Fibroblast of the conjunctiva (primary cell): ENCODE data around the gene DDR1.
"Not testable (repeated sequence)": the region's sequence is repeated elsewhere in the genome, so short reads cannot be mapped to it uniquely, and the experiment has no call there.

Experiments used
- DNase-seq: peaks from one replicate; pipeline ENCODE4 v3.0.0-alpha.2; 2010; ENCODE audit warnings: low read depth

Gene DDR1

DNA sequence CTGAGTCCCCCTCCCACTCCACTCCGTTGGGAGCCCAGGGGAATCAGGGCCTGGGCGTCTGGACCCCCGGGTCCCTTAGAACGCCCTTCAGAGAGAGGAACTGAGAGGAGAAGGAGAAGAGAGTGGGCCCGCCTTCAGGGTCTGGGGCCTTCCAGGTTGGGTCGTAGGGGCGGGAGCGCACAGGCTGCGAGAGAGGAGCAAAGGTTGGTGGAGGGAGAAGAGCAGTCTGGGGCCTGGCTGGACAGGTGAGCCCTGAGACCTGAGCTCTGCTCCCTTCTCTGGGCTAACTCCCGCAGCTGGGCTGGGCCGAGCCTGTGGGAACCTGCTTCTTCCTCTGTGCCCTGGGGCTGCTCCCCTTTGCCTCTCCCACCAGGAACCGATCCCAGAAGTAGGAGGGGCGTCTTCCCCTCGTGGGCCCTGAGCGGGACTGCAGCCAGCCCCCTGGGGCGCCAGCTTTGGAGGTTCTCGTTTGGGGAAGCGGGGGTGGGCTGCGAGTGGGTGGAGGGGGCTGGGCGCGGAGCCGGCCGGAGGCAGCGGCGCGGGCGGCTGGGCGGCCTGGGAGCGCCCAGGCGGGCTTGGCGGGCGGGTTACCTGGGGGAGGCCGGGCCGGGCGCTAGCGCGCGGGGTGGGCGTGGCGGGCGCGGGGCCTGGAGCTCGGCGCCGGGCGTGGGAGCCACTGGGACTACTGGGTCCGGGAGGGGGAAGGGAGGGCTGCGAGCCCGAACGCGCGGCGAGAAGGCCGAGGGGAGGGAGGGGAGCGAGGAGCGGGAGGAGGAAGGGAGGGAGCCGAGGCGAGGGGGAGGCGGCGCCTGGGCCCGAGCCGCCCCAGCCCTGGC lies at the start of gene DDR1:
TSS of gene DDR1 (plus strand) at position 835 of the 836 bp plus-strand sequence. CDS start 4,211 bp downstream, outside the sequence.
- DNase-seq: no peak

- no peak for DNase-seq
Observed at GRCh38 chr6:30834646-30835045, 49.7 kb upstream of the DDR1 start.

DNA sequence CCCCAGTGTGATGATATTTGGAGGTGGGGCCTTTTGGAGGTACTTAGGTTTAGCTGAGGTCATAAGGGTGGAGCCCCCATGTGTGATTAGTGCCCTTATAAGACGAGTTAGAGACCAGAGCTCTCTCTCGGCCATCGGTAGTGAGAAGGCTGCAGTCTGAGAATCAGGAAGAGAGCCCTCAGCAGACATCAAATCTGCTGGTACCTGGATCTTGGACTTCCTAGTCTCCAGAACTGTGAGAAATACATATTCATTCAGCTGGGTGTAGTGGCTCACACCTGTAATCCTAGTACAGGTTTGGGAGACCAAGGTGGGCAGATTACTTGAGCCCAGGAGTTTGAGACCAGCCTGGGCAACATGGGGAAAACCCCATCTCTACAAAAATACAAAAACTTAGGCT lies 48.7 kb upstream of the DDR1 start:
- no peak for DNase-seq

GRCh38 chr6:30836431-30836866 lies 47.9 kb upstream of the DDR1 start:
- DNase-seq: peak; percentile 42

- no peak for DNase-seq
Observed at GRCh38 chr6:30836957-30837356, 47.4 kb upstream of the DDR1 start.

DNA sequence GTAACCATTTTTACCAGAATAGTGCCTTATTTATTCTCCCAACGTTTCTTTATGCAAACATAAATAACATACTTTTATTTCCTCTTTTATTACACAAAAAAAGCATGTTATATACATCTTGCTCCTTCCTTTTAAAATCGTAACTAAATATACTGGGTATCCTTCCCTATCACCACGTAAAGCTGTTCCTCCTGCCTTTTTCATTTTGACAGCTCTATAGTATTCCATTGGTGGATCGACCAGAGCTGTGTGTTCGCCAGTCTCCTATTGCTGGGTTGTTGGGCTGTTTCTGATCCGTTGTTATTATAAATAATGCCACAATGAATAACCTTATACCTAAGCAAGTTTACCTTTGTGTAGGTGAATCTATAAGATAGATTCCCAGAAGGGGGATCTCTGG lies 46.9 kb upstream of the DDR1 start:
- DNase-seq: no peak

- DNase-seq: no peak
Observed at GRCh38 chr6:30837870-30838269, 46.4 kb upstream of the DDR1 start.

GRCh38 chr6:30839671-30840070 lies 44.6 kb upstream of the DDR1 start:
- no peak for DNase-seq

DNA sequence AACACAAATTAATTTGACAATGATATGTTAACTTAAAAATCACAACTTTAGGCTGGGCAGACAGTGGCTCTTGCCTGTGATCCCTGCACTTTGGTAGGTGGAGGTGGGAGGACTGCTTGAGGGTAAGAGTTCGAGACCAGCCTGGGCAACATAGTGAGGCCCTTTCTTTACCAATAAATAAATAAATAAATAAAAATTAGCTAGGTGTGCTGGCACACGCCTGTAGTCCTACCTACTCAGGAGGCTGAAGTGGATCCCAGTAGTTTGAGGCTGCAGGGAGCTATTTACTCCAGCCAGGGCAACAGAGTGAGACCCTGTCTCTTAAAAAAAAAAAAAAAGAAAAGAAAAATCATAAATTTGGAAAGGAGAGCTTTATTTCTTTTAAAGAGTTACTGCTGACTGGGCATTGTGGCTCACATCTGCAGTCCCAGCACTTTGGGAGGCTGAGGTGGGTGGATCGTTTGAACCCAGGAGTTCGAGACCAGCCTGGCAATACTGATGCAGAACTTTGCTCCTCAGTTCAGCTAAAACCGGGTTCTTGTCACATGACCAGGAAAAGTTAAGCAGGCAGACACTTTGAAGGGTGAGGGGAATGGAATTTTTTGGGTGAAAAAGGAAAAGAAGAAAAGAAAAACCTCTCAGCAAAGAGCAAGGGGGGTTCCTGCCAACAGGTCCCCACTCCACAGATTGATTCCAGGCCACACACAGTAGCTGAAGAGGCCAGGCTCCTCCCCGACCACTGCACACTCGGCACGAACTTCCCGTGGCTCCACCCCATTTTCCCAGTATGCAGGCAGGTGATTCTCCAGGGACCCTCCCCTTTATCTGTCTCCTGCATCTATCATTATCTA lies 44.0 kb upstream of the DDR1 start:
- no peak for DNase-seq

DNA sequence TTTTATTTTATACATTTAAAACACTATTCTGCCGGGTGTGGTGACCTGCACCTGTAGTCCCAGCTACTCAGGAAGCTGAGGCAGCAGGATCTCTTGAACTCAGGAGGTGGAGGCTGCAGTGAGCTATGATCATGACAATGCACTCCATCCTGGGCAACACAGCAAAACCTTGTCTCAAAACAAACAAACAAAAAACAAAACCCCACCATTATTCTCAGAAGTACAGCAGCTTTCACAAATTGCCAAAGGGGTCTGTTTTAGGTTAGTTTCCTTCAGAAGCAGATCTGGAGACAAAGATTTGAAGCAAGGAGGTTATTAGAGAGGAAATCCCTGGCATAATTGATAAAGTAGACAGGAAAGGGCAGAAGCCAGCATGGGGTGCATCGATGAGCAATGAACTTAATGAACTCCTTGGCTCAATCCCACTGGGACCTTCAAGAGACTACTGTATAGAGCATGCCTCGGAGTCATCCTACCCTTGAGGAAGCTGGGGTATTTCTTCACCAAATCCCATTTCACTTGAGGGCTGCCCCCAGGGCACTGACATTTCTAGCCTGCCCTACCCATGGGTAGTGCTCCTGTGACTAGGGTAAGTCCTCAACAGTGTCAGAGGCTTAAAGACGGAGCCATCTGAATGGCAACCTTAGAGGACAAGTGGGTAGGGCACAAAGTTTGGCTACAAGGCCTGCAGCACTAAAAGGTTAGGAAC lies 43.2 kb upstream of the DDR1 start:
- no peak for DNase-seq

DNA sequence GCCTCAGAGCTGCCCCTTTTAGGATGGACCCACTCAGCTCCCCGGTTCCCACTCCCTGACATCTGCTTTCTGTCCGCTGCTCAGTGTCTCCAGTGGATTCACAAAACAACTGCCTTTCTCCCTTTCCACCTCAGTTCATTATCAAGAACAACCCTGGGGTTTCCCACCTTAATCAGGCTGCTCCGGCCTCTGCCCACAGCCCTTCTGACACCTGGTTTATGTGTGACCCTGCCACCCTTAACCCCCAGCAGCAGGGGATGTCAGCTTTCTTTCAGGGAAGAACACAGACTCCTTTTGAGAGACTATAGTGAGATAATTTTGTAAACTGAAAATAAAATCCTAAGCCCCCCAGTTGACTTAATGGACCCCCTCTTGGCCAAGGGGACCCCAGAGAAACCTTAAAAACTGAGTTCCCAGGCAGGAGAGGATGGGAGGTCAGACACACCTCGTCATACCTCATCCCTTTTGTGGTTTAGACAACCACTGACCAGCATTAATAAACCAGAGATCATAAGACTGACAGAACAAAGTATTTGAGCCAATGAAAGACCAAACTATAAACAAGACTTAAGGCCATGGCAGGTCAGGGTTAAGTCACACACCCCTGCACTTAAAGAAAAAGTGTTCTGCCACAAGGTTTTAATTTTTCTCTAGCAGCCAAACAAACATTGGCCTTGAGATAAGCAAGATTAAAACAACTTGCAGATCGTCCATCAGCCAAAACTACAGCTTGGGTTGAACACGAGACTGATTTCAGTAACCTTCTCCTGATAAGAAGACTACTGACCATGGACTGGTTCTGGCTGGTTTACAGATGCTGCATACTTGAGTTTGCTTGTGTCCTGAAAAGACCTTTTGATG lies 42.4 kb upstream of the DDR1 start:
- DNase-seq: no peak

GRCh38 chr6:30842754-30843610 lies 41.3 kb upstream of the DDR1 start:
- no peak for DNase-seq

- no peak for DNase-seq
Observed at GRCh38 chr6:30843611-30843998, 40.7 kb upstream of the DDR1 start.

GRCh38 chr6:30844118-30844535 lies 40.2 kb upstream of the DDR1 start:
- no peak for DNase-seq

DNA sequence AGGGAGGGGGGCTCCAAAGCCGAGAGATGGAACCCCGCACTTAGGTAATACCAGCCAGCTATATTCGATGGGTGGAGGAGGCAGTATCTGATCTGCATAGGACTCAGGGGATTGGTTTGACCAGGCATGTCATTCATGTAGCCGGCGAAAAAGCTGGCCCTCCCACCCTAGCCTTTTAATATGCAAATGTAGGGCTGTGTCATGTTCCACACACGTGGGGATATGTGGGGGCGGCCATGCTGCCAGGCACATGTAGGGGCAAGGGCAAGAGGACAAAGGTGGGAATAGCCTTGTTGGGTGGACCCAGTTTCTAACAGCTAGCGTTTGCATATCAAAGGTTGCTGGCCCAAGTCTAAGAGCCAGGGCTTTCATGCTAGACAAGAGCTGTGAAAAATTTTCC lies 39.1 kb upstream of the DDR1 start:
- DNase-seq: no peak

DNA sequence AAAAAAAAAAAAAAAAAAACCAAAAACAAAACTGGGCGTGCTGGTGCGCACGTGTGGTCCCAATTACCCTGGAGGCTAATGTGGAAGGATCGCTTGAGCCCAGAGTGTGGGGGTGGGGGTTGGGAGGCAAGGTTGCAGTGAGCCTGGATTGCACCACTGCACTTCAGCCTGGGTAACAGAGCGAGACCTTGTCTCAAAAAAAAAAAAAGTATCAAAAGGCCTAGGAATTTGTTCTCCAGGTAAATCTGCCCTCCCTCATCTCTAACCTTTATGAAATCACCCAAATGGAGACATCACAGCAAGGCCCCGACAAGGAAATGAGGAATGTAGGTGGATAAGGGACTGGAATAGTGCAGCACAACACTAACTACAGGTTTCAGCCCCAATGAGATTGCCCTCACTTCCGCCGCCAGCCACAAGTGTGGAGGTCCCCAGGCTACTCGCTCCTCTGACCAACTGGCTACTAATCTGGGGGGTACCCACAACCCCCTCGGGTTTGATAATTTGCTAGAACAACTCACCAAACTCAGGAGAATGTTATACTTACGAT lies 36.8 kb upstream of the DDR1 start:
- no peak for DNase-seq

DNA sequence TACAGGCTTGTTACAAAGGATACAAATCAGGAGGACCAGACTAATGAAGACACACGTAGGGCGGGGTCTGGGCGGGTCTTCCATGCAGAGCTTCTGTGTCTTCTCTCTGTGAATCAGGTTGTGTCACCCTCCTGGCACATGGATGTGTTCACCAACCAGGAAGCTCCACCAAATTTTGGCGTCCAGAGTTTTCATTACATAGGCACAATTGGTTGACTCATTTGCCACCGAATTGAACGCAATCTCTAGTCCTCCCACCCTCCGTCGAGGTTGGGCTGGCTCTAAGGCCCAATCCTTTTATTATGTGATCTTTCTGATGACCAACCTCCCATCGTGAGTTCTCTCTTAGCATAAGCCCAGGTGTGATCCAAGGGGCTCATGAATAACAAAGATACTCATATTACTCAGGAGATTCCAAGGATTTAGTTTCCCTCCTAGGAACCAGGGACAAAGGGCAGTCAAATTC lies 36.3 kb upstream of the DDR1 start:
- no peak for DNase-seq

- no peak for DNase-seq
Observed at GRCh38 chr6:30849903-30850651, 34.2 kb upstream of the DDR1 start.

- DNase-seq: not testable (repeated sequence)
Observed at GRCh38 chr6:30852459-30852858, 31.9 kb upstream of the DDR1 start.
